Measurements from ENCODE around the gene DEF6. TPM values are rescaled to one million over a fixed set of nuclear protein-coding genes. Genes with fewer than 3 reads are reported as not detected.

Gene DEF6
- total RNA-seq, 4 donors from 2014 or later = 2.5 to 4.7 (median 3.6) TPM

DNA sequence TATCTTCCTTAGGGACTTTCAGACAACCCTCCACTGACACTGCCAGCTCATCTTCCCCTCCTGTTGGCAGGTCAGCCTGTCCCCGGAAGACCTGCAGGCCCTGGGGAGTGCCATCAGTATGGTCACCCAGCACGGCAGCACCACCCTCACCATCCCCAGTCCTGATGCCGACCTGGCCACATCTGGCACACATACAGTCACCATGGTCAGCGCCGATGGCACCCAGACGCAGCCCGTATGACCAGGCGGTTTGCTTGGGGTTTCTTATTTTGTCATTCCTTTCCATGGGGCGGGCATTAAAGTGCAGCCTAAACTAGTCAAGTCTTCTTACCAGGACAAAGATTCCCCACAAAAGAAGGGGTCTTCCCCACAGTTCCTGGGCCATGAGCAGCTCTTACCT lies 3.9 kb upstream of the DEF6 start:
- peaks cover 14 to 18% (median 15%) of the 10 kb centered on the region in 4 donors for H3K4me1 ChIP-seq
- WGBS = 90% methylated on average over 8 of the region's 9 CpGs
- no peak overlapping the region for H3K4me3 ChIP-seq
- no peaks in the 10 kb centered on the region for H3K9me3 ChIP-seq
- peaks cover 40 to 84% (median 70%) of the 10 kb centered on the region in 4 donors for H3K36me3 ChIP-seq
- intact Hi-C loops (cut with DNase I) = loop anchor here (2.0 to 5.0 kb wide), 2 partner anchors 34 to 155 kb away; no protein-coding TSS in a partner anchor
- no peaks in the 10 kb centered on the region for H3K27me3 ChIP-seq
- H3K27ac ChIP-seq (replicated peaks in 1 of 4) = no peak overlapping the region
- no peak for DNase-seq (ENCODE audit: extremely low spot score)
- TF ChIP-seq EP300 (IDR thresholded peaks at IDR 0.05) (no peak), POLR2AphosphoS5 (IDR thresholded peaks at IDR 0.05) (no peak), POLR2A (IDR thresholded peaks at IDR 0.05; ENCODE audit: low read depth) (no peak)
- TF ChIP-seq, protein P1, sequence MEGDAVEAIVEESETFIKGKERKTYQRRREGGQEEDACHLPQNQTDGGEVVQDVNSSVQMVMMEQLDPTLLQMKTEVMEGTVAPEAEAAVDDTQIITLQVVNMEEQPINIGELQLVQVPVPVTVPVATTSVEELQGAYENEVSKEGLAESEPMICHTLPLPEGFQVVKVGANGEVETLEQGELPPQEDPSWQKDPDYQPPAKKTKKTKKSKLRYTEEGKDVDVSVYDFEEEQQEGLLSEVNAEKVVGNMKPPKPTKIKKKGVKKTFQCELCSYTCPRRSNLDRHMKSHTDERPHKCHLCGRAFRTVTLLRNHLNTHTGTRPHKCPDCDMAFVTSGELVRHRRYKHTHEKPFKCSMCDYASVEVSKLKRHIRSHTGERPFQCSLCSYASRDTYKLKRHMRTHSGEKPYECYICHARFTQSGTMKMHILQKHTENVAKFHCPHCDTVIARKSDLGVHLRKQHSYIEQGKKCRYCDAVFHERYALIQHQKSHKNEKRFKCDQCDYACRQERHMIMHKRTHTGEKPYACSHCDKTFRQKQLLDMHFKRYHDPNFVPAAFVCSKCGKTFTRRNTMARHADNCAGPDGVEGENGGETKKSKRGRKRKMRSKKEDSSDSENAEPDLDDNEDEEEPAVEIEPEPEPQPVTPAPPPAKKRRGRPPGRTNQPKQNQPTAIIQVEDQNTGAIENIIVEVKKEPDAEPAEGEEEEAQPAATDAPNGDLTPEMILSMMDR (IDR thresholded peaks at IDR 0.05) = no peak

- peaks cover 39 to 77% (median 63%) of the 10 kb centered on the region in 4 donors for H3K36me3 ChIP-seq
- H3K4me1 ChIP-seq = peaks cover 14 to 18% (median 15%) of the 10 kb centered on the region in 4 donors
- H3K27me3 ChIP-seq = no peaks in the 10 kb centered on the region
- intact Hi-C loops (cut with DNase I) = loop anchor here (5.0 kb wide), 1 partner anchor 33 kb away; no protein-coding TSS in a partner anchor
- no peak overlapping the region for H3K27ac ChIP-seq (replicated peaks in 1 of 4)
- no peaks in the 10 kb centered on the region for H3K9me3 ChIP-seq
- no peak overlapping the region for H3K4me3 ChIP-seq
- TF ChIP-seq EP300 (IDR thresholded peaks at IDR 0.05) (no peak), POLR2AphosphoS5 (IDR thresholded peaks at IDR 0.05) (peak in 1 of 2 donors; percentile 13), POLR2A (IDR thresholded peaks at IDR 0.05; ENCODE audit: low read depth) (no peak)
- TF ChIP-seq, protein P1 (IDR thresholded peaks at IDR 0.05) = peak; percentile 49 to 72 (median 69)
- DNase-seq (ENCODE audit: extremely low spot score) = peak; percentile 91
- WGBS = 54% methylated on average over 10 of the region's 10 CpGs
These were observed 3.2 kb upstream of the DEF6 start for GRCh38 chr6:35294308-35294945.

DNA sequence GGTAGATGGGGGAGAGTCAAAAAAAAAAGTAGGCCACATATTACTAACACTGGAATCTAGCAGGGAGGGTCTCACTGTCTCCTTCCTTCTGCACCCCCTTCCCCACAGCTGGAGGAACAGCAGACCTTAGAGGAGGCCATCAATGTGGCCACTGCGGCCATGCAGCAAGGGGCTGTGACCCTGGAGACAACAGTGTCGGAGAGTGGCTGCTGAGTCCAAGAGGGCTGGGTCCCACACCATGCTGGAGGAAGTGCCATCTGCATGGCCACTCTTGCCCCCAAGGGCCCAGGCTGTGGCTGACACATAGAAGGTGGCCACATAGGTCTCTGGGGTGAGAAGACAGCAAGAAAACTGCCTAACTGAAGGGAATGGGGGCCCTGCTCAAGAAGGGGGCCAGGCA lies 2.6 kb upstream of the DEF6 start:
- Histone ChIP-seq H3K9me3 (no peaks in the 10 kb centered on the region), H3K36me3 (peaks cover 35 to 71% (median 56%) of the 10 kb centered on the region in 4 donors), H3K27ac (replicated peaks in 1 of 4) (no peak overlapping the region), H3K4me1 (peaks cover 14 to 18% (median 15%) of the 10 kb centered on the region in 4 donors), H3K4me3 (no peak overlapping the region), H3K27me3 (no peaks in the 10 kb centered on the region)
- WGBS = 100% methylated on average over 2 of the region's 2 CpGs
- intact Hi-C loops (cut with DNase I) = no loop called here
- no peak for DNase-seq (ENCODE audit: extremely low spot score)
- TF ChIP-seq POLR2AphosphoS5 (IDR thresholded peaks at IDR 0.05) = no peak
- TF ChIP-seq, protein P1 (IDR thresholded peaks at IDR 0.05) = no peak
- TF ChIP-seq EP300 (IDR thresholded peaks at IDR 0.05) = no peak
- TF ChIP-seq POLR2A (IDR thresholded peaks at IDR 0.05; ENCODE audit: low read depth) = no peak

- H3K36me3 ChIP-seq = peaks cover 31 to 64% (median 50%) of the 10 kb centered on the region in 4 donors
- intact Hi-C loops (cut with DNase I) = no loop called here
These were observed 1.9 kb upstream of the DEF6 start for GRCh38 chr6:35295521-35296315.

More at GRCh38 chr6:35295521-35296315, 1.9 kb upstream of the DEF6 start:
- Histone ChIP-seq H3K27me3 (no peaks in the 10 kb centered on the region), H3K4me1 (peaks cover 14 to 18% (median 15%) of the 10 kb centered on the region in 4 donors), H3K4me3 (no peak overlapping the region), H3K9me3 (no peaks in the 10 kb centered on the region), H3K27ac (replicated peaks in 1 of 4) (no peak overlapping the region)
- TF ChIP-seq EP300 (IDR thresholded peaks at IDR 0.05) (no peak), POLR2A (IDR thresholded peaks at IDR 0.05; ENCODE audit: low read depth) (no peak), POLR2AphosphoS5 (IDR thresholded peaks at IDR 0.05) (no peak)
- TF ChIP-seq, protein P1 (IDR thresholded peaks at IDR 0.05) = no peak
- DNase-seq (ENCODE audit: extremely low spot score) = peak; percentile 87
- 63% methylated on average over 3 of the region's 3 CpGs for WGBS

Measured in esophagus muscularis mucosa (tissue), 4 donors.